Fibroblast of skin of left biceps (primary cell): ENCODE results near the gene MROH2A.

Source experiments
- DNase-seq, 2 experiments: peaks; one replicate each; pipeline ENCODE4 v3.0.0-alpha.2; 2013; ENCODE audit warnings: low read depth in 2 of 2

The MROH2A gene

GRCh38 chr2:233799087-233799665, 21.0 kb downstream of the MROH2A start:
- DNase-seq, result no peak

DNA sequence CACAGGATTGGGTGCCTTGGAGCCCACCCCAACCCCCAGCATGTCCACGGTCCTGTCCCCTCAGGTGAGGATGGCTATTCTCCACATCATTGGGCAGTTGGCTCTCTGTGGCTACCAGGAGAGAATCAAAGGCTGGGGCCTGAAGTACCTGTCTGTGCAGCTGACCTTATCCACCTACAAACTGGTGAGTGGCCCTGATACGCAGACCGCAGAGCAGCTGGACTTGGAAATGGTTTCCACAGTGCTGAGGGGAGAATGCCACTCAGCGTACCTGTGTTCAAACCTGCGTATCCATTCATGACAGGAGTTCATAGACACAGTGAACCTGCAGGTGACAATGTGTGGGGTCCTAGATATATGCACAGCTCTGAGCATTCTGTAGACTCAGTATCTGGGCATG, 21.6 kb downstream of the MROH2A start:
- DNase-seq, result no peak

- no peak for DNase-seq
Observed at GRCh38 chr2:233800208-233800607, 22.1 kb downstream of the MROH2A start.

DNA sequence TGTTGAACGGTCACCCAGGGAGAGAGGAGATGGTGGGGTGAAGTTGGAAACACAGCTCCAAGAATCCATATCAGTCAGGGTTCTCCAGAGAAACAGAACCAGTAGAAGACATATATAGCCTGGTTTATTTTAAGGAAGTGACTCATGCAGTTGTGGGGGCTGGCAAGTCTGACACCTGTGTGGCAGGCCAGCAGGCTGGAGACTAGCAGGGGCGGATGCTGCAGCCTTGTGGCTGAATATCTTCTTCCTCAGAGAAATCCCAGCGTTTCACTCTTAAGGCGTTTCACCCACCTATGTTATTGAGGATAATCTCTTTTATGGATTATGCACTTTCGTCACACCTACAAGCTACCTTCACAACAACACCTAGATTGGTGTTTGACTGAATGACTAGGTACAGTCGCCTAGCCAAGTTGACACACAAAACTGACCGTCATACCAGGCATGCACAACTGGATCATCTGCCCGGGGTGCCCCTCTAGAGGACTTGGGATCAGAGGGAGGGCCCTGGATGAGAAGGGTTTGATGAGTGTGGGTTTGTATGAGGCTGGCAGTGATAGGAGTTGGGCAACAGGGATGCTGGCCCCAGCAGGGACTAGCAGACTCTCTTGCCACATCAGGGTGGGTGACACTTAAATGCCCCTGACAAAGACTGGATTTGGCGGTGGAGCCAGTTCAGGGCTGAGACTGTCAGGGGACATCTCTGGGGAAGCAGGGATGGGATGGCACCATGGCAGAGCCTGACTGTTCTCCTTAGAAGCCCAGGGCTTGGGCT, 23.4 kb downstream of the MROH2A start:
- no peak for DNase-seq

- DNase-seq, result no peak
Observed at GRCh38 chr2:233802132-233802815, 24.1 kb downstream of the MROH2A start.

DNA sequence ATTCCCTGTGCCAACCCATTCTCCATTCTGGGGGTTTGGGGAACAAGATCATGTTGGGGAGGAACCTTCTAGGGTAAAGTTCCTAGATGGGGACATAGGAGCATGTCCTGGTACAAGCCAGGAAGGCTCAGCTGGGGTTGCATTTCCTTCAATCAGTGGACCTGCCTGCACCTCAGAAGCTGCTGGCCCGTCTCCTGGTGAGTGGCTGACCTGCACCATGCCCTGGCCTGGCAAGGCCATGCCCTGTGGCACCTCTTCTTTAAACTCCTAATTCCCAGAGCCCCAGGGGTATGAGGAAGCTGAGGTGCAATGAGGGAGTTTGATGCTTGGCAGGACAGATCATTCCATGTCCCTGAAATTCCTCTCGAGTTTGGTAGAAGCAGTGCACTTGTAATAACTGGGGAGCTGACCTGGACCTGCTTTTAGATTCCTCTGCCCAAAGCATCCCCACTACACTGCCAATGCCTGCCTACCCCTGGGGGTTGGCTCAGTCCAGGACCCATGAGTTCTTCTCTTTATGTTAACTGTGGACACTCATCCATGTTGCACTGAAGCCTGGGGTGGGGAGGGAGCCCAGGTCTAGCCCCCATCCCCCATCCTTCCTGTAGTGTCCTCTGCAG, 25.3 kb downstream of the MROH2A start:
- no peak for DNase-seq

GRCh38 chr2:233803994-233804393, 25.9 kb downstream of the MROH2A start:
- no peak for DNase-seq

DNA sequence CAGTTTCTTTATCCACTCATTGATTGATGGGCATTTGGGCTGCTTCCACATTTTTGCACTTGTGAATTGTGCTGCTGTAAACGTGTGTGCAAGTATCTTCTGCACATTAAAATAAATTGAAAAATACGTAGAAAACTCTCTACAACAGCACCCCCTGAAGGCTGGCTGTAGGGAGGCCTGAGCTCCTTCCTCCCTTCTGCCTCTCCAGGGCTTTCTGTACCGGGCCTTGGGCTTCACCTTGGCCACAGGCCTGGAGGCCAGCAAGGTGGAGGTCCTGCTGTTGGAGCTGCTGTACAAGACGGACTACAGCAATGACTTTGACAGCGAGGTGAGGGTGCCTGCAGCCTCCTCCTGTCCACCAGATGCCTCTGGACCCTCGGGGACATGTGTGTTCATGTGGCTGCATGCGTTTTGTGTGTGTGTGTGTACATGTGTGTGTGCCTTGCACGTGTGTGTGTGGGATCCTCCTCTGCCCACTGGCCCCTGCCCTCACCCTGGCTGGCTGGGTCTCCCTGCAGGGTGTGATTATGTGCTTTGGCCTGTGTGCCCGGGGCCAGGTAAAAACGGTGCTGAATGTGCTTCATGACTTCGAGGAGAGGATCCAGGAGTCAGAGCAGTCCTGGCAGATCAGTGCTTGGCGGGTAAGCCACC, 29.2 kb downstream of the MROH2A start:
- no peak for DNase-seq

DNA sequence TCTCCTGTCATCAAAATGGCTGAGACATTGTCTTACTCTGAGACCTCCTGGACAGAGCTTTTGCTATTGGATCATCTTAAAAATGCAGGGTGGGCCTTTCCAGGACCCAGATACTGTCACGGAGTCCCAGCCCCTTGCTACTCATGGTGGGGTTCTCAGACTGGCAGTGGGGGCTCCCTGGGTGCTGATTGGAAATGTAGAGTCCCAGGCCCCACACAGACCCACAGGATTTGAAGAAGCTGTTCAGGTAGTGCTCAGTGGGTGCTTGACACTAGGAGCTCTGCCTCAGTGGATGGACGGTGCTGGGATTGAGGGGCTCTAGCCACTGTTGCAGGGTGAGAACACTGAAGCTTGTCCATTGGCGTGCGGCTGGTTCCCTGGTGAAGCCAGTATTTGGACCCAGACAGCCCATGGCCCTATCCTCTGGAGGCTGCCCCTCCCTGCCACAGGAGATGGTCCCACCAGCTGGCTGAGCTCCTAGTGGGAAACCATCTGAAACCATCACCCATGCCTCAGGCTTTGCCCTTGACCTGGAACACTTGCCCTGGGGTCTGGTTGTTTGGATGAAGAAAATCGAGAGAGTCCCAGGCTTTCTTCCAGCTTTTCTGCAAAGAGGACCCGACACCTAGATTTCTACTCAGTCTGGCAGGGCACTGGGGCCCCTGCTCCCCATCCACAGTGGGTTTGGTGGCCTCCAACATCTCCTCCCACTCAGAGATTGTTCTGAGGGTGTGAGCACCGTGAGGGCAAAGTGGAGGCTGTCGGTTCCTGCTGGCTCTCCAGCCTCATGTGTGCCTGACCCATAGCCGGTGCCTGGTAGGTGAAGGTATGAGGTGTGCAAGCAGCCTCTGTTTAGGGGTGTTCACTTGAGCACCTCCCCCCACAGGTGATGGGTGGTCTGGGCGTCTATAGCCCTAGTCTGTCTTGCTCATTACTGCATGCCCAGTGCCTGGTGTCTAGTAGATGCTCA, 30.1 kb downstream of the MROH2A start:
- DNase-seq, result no peak

DNA sequence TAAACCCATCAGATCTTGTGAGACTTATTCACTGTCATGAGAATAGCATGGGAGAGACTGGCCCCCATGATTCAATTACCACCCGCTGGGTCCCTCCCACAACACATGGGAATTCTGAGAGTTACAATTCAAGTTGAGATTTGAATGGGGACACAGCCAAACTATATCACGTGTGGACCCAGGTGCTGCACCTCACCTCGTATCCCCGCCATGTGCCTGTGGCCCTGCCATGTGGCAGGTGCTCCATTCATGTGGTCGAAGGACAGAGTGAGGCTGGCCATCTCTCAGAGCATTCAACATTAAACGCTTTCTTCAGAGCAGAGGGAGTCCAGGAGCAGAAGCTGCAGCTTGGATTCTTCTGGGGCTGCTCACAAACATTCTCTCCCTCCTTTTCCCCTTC, 32.3 kb downstream of the MROH2A start:
- DNase-seq, result no peak

DNA sequence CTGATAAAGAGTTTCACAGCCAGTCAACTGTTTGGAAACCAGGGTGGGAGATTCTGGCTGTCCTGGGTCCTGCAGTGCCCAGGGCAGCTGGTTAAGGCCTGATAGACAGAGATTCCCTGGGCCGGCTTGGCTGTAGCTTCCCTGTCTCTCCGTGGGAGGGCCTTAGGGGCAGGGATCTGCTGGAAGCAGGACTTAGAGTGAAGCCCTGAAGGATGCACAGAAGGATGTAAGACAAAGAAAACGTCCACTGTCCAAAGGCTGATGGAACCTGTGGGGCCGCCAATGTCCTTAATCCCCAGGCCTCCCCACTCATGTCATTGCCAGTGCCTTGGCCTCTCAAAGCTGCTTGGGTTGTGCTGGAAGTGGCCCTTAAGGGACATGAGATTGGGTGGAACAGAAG, 33.0 kb downstream of the MROH2A start:
- DNase-seq, result no peak

DNA sequence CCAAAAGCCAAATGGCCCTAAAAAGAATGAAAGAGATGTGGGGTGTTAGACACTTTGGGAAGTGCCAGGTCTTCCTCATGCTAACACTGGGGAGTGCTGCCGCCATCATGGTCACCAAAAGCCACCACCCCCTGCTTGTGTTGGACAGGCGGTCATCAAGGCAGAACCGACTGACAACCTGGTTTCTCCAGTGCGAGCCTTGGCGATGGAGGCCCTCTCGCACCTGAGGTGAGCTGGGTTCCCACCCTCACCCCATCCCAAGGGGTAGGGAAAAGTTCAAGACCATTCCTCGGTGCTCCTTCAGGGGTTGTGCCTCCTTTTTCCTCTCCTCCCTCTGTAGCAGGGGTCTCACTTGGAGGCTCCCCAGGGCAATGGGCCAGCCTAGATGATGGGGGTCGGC, 33.6 kb downstream of the MROH2A start:
- no peak for DNase-seq

- no peak for DNase-seq
Observed at GRCh38 chr2:233813236-233814055, 35.3 kb downstream of the MROH2A start.

DNA sequence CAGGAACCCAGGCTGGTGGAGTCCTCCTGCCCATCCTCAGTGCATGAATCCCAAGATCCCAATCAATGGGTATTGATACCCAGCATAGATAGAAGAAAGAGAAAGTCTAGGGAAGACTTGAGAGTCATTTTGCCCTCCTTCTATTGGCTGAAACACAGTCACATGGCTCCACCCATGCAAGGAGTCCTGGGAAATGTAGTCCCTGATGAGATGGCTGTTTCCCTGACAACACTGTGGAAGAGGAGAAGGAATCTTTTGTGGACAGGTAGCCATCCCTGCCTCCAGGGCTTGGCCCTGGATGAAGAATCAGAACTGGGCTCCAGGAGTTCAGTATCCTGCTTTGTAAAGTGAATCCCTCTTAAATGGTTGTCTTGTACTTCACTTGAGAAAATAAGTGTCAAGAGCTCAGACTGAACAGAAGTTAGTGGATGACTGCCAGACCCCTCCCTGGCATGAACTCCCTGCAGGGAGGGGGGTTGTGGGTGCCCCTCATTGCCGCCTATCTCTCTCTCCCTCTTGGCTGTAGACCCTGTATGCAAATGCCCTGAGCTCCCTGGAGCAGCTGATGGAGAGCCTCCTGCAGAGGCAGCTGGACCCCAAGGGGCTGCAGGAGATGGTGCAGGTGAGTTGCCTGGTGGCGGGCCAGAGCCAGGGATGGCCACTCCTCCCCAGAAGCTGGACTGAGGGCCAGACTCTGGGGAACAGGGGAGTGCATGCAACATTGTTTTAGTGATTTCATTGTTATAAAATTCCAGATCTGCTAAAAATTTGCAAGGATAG, 36.1 kb downstream of the MROH2A start:
- no peak for DNase-seq

DNA sequence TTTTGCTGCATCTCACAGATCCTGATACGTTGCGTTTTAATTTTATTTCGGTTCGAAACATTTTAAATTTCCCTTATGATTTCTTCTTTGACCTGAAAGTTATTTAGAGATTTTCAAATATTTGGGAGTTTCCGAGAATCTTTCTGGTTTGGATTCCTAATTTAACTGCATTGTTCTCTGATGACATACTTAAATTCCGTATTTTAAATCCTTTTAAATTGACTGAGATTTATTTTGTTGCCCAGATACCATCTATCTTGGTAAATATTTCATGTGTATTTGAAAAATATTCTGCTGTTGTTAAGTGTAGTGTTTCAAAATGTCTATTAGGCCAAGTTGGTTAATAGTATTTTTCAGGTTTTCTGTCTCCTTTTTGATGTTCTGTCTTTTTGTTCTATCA, 37.7 kb downstream of the MROH2A start:
- DNase-seq, result no peak

GRCh38 chr2:233816334-233816733, 38.2 kb downstream of the MROH2A start:
- DNase-seq, result no peak

GRCh38 chr2:233816771-233817170, 38.6 kb downstream of the MROH2A start:
- DNase-seq, result no peak

DNA sequence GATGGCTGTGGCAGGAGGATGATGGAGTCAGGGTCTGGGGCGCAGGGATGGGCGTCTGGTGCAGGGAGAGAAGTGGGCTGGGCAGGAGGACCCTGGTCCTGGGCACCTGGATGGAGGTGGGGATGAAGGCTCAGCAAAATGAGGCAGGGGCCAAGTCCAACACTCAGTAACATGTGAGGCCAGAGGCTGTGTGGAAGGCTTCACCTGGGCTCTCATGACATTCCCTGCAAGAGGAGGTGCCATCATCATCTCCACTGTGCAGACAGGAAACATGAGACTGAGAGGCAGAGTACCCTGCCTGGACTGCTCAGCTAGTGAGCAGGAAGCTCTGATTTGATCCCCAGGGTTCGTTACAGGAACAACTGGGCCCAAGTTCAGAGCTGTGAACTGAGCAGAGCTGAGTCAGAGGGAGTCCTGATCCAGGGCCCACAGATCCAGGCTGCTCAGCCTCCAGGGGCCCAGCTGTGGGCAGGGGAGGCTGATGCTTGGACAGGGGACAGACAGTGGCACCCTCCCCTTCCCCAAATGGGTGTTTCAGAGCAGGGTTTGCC, 39.3 kb downstream of the MROH2A start:
- no peak for DNase-seq
